ENCODE measurements around the gene GLI2. TPM values are rescaled to one million over a fixed set of nuclear protein-coding genes. Genes with fewer than 3 reads are reported as not detected.

GLI2 gene
- total and polyA plus RNA-seq, 2 experiments from 2014 or later: 53.6 to 57.0 TPM

GRCh38 chr2:120758181-120759144 is 22.8 kb downstream of the GLI2 start:
- Histone ChIP-seq H3K27ac (ENCODE audit: low read depth) (peak overlapping the region; percentile 74; the same call in 1 of the 2 replicates), H2AFZ (no peak overlapping the region), H3K79me2 (replicated peaks; ENCODE audit: insufficient read depth) (peaks cover 100% of the 10 kb centered on the region), H3K27me3 (ENCODE audit: insufficient read depth) (no peaks in the 10 kb centered on the region), H3F3A (replicated peaks; ENCODE audit: low read depth) (0 out of 2 replicates have a peak, but pooled peaks cover 8% of the 10 kb centered on the region), H3K4me2 (peak overlapping the region; percentile 58), H3K4me3 (no peak overlapping the region), H4K20me1 (replicated peaks; ENCODE audit: insufficient read depth) (peaks cover 61% of the 10 kb centered on the region), H3K9me2 (ENCODE audit: insufficient read depth) (no peaks in the 10 kb centered on the region), H3K4me1 (ENCODE audit: insufficient read depth) (peaks cover 50% of the 10 kb centered on the region), H3K36me3 (ENCODE audit: insufficient read depth) (no peaks in the 10 kb centered on the region)
- no peaks in the 10 kb centered on the region for H3K36me3 Mint-ChIP-seq (ENCODE audit: low read depth)
- peaks cover 65% of the 10 kb centered on the region for H3K4me1 Mint-ChIP-seq
- H3K27ac Mint-ChIP-seq: no peak overlapping the region; the same call in 1 of the 2 replicates
- no peaks in the 10 kb centered on the region for H3K9me3 Mint-ChIP-seq
- H3K27me3 Mint-ChIP-seq (ENCODE audit: insufficient read depth, low read depth, poor library complexity): peaks cover 11% of the 10 kb centered on the region
- TF ChIP-seq EZH2phosphoT487 (IDR thresholded peaks at IDR 0.05; ENCODE audit: unreplicated experiment): no peak
- no peak for TF ChIP-seq JUNB (IDR thresholded peaks at IDR 0.05; ENCODE audit: unreplicated experiment)
- no peak for TF ChIP-seq ZNF462 (CRISPR knock-in tag; IDR thresholded peaks at IDR 0.05)
- no peak for TF ChIP-seq NANOG (IDR thresholded peaks at IDR 0.05; ENCODE audit: borderline replicate concordance)
- TF ChIP-seq CREB1 (CRISPR knock-in tag; IDR thresholded peaks at IDR 0.05; ENCODE audit: low read depth): no peak
- TF ChIP-seq ETS1 (IDR thresholded peaks at IDR 0.05): no peak
- no peak for TF ChIP-seq CTCF (conservative IDR thresholded peaks at IDR 0.05; ENCODE audit: low read depth in 2 of 2)
- TF ChIP-seq ZNF331 (CRISPR knock-in tag; IDR thresholded peaks at IDR 0.05; ENCODE audit: low read depth): no peak
- no peak for TF ChIP-seq ZNF114 (CRISPR knock-in tag; IDR thresholded peaks at IDR 0.05)
- TF ChIP-seq POLR2AphosphoS5 (IDR thresholded peaks at IDR 0.05; ENCODE audit: low read depth): no peak
- TF ChIP-seq STAT1 (IDR thresholded peaks at IDR 0.05; ENCODE audit: unreplicated experiment): no peak
- no peak for TF ChIP-seq EZH2 (IDR thresholded peaks at IDR 0.05; ENCODE audit: low read depth, unreplicated experiment)
- no peak for TF ChIP-seq REST (IDR thresholded peaks at IDR 0.05; ENCODE audit: unreplicated experiment)
- ATAC-seq (peak; percentile 71), DNase-seq (ENCODE audit: low spot score) (peak; percentile 53)
- H3K4me3 Mint-ChIP-seq: no peak overlapping the region; the same call in 2 of the 3 replicates
